Uterus (tissue), 4 donors: Measurements from ENCODE around the gene DNAJC4. TPM values are rescaled to one million over a fixed set of nuclear protein-coding genes. Genes with fewer than 3 reads are reported as not detected.

Experiments used
- DNase-seq, 2 donors: peaks; one replicate each; pipeline ENCODE4 v3.0.0-alpha.2; 2019 to 2020
- H3K27ac ChIP-seq, 2 donors: fragments of 200-600 bp; sonication (generic); 1 replicate in 1 of 2; 2 replicates in 1 of 2; pipeline ENCODE4 v1.5.1; 2016 to 2018
- H3K27me3 ChIP-seq, 2 donors: fragments of 200-600 bp; sonication (generic); one replicate each; pipeline ENCODE4 v1.5.1; 2018 to 2019; ENCODE audit warnings: control low read depth in 1 of 2
- H3K36me3 ChIP-seq, 2 donors: fragments of 200-600 bp; sonication (generic); one replicate each; pipeline ENCODE4 v1.5.1; 2019; ENCODE audit warnings: control low read depth in 1 of 2
- H3K4me1 ChIP-seq, 2 donors: fragments of 200-600 bp; sonication (generic); one replicate each; pipeline ENCODE4 v1.5.1; 2018 to 2019; ENCODE audit warnings: control low read depth in 1 of 2
- H3K4me3 ChIP-seq, 2 donors: fragments of 200-600 bp; sonication (generic); 1 replicate in 1 of 2; 2 replicates in 1 of 2; pipeline ENCODE4 v1.5.1; 2018 to 2019; ENCODE audit warnings: mild to moderate bottlenecking in 1 of 2
- H3K9me3 ChIP-seq, 2 donors: fragments of 200-600 bp; sonication (generic); one replicate each; pipeline ENCODE4 v1.5.1; 2019; ENCODE audit warnings: control low read depth in 1 of 2
- CTCF ChIP-seq, 4 experiments: fragments of 200-600 bp in 2 of 4; fragments of 450-650 bp in 2 of 4; sonication (generic) in 2 of 4; IDR thresholded peaks; one replicate each; pipeline ENCODE4 v1.5.1; 2016 to 2019; ENCODE audit warnings: antibody characterized with exemption in 4 of 4, mild to moderate bottlenecking in 2 of 4, moderate library complexity in 1 of 4
- POLR2A ChIP-seq, 2 donors: fragments of 450-650 bp; IDR thresholded peaks; one replicate each; pipeline ENCODE4 v1.6.1; 2016; ENCODE audit warnings: antibody characterized with exemption in 2 of 2, mild to moderate bottlenecking in 1 of 2, moderate library complexity in 1 of 2
- intact Hi-C: fragments of 100-400 bp; cut with DNase I; formaldehyde crosslinking; loops from one replicate; pipeline ENCODE4 v1.15.1; 2023; ENCODE audit warnings: low total_unique reads
- total RNA-seq, 4 donors: library from RNA; depleted of rRNA in 3 of 4; stranded (reverse); fragments of >200 nt in 3 of 4; gene quantifications; one replicate each; pipeline versions ENCODE4 v1.1.0 to v1.2.4, GENCODE V29; 2014 to 2023
- donor health status: DM: yes; HTN: yes; CAD: no.

DNAJC4 gene
- total RNA-seq, 4 donors from 2014 or later, result 7.9 to 28.6 (median 16.6) TPM; not detected in 1

- Histone ChIP-seq H3K27me3 (no peaks in the 10 kb centered on the region), H3K4me3 (peak overlapping the region; percentile 44 to 75), H3K27ac (peak overlapping the region; percentile 93 to 95), H3K4me1 (peaks cover 0 to 12% of the 10 kb centered on the region in 2 donors), H3K9me3 (no peaks in the 10 kb centered on the region), H3K36me3 (no peaks in the 10 kb centered on the region)
- TF ChIP-seq CTCF (IDR thresholded peaks at IDR 0.05), result peak; percentile 10 to 74 (median 55)
- peak; percentile 99 to 100 for TF ChIP-seq POLR2A (IDR thresholded peaks at IDR 0.05)
- intact Hi-C loops, result no loop called here
- peak; percentile 85 to 89 for DNase-seq
Observed at GRCh38 chr11:64185175-64185692, 45.1 kb upstream of the DNAJC4 start.

GRCh38 chr11:64185693-64186491 lies 44.5 kb upstream of the DNAJC4 start, which contains the start of gene STIP1:
STIP1 (plus strand) TSS chr11:64186171; CDS start chr11:64186262, 91 bp downstream.
- Histone ChIP-seq H3K4me3 (peak within 1 kb of the TSS; percentile 44 to 75), H3K36me3 (no peaks in the 10 kb centered on the region), H3K27ac (peak within 1 kb of the TSS; percentile 93 to 95), H3K9me3 (no peaks in the 10 kb centered on the region), H3K27me3 (no peaks in the 10 kb centered on the region), H3K4me1 (peaks cover 0 to 8% of the 10 kb centered on the region in 2 donors)
- intact Hi-C loops, result no loop called here
- peak in 3 of 4 experiments; percentile 38 to 57 (median 54) for TF ChIP-seq CTCF (IDR thresholded peaks at IDR 0.05)
- TF ChIP-seq POLR2A (IDR thresholded peaks at IDR 0.05), result peak; percentile 20 to 92
- DNase-seq, result peak; percentile 99 to 100

GRCh38 chr11:64186492-64187165 lies 43.7 kb upstream of the DNAJC4 start:
- Histone ChIP-seq H3K27me3 (no peaks in the 10 kb centered on the region), H3K4me3 (no peak overlapping the region), H3K9me3 (no peaks in the 10 kb centered on the region), H3K27ac (peak overlapping the region in 1 of 2 donors; percentile 81), H3K4me1 (peaks cover 0 to 8% of the 10 kb centered on the region in 2 donors), H3K36me3 (no peaks in the 10 kb centered on the region)
- TF ChIP-seq CTCF (IDR thresholded peaks at IDR 0.05), result no peak
- TF ChIP-seq POLR2A (IDR thresholded peaks at IDR 0.05), result no peak
- no peak for DNase-seq
- intact Hi-C loops, result no loop called here

GRCh38 chr11:64192434-64192833 lies 37.9 kb upstream of the DNAJC4 start:
- DNase-seq, result no peak
- Histone ChIP-seq H3K4me1 (peaks cover 0 to 3% of the 10 kb centered on the region in 2 donors), H3K4me3 (no peak overlapping the region), H3K27me3 (no peaks in the 10 kb centered on the region), H3K9me3 (no peaks in the 10 kb centered on the region), H3K36me3 (no peaks in the 10 kb centered on the region), H3K27ac (no peak overlapping the region)
- TF ChIP-seq CTCF (IDR thresholded peaks at IDR 0.05), result no peak
- TF ChIP-seq POLR2A (IDR thresholded peaks at IDR 0.05), result no peak
- intact Hi-C loops, result no loop called here
